GM23248 (cell line): ENCODE results near the gene FXYD6.

ENCODE experiments used
- EZH2 ChIP-seq: fragments of 200-600 bp; sonication (generic); IDR thresholded peaks from 2 replicates; pipeline ENCODE4 v1.6.1; 2018; ENCODE audit warnings: antibody characterized with exemption, mild to moderate bottlenecking; ENCODE audit not compliant: insufficient read depth, poor library complexity, severe bottlenecking
- EZH2phosphoT487 ChIP-seq: fragments of 200-600 bp; sonication (generic); IDR thresholded peaks from 2 replicates; pipeline ENCODE4 v1.6.1; 2018; ENCODE audit warnings: antibody characterized with exemption, moderate library complexity, mild to moderate bottlenecking, low read depth; ENCODE audit not compliant: insufficient read depth

GRCh38 chr11:117841551-117842031, 34.9 kb downstream of the FXYD6 start:
- TF ChIP-seq EZH2phosphoT487 (no peak), EZH2 (no peak)
